Fibroblast of peridontal ligament (primary cell): ENCODE data around the gene TEX261.
"Not testable (repeated sequence)": the region's sequence is repeated elsewhere in the genome, so short reads cannot be mapped to it uniquely, and the experiment has no call there.

Experiments
- DNase-seq: peaks from one replicate; pipeline ENCODE4 v3.0.0-alpha.2; 2010; ENCODE audit errors: extremely low read depth

Gene TEX261

DNA sequence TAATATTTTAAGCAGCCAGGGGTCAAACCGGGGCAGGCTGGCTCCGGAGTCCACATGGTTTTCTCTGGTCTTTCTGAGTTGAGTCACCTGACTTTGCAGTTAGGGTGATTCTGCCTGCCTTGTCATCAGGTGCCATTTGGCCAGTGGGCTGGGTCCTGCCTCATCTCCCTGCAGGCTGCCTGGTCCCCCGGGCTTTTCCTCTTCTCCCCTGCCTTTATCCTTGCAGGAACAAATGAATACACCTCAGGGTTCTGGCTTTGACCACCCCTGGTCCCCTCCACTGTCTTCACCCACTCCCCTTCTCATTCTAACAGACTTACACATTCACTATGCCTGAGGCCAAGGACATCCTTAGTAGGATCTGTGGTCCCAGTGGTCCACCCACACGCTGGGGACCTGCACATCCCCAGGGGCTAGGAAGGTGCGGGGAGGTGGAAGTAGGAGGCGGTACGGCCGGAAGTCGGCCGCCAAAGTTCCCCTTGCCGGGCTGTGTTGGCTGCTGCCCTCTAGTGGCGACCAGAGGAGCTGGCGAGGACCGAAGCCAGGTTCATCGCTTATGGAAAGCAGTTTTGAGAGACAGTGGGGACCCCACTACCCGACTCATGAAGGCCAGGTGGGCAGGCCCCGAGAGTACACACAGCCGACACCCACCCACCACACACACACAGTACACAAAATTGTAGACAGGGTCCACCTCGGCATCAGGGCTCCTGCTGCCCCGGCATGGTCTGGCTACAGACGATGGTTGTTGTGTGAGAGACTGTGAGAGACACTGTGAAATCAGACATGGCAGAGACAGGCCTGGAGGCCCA is 6.3 kb upstream of the TEX261 start:
- DNase-seq: peak; percentile 63

DNA sequence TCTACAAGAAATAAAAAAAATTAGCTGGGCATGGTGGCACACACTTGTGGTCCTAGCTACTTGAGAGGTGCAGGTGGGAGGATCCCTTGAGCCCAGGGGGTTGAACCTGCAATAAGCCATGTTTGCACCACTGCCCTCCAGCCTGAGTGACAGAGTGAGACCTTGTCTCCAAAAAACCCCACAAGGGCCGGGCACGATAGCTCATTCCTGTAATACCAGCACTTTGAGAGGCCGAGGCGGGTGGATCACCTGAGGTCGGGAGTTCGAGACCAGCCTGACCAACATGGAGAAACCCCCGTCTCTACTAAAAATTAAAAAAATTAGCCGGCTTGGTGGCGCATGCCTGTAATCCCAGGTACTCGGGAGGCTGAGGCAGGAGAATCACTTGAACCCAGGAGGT is 5.3 kb upstream of the TEX261 start:
- DNase-seq: not testable (repeated sequence)

DNA sequence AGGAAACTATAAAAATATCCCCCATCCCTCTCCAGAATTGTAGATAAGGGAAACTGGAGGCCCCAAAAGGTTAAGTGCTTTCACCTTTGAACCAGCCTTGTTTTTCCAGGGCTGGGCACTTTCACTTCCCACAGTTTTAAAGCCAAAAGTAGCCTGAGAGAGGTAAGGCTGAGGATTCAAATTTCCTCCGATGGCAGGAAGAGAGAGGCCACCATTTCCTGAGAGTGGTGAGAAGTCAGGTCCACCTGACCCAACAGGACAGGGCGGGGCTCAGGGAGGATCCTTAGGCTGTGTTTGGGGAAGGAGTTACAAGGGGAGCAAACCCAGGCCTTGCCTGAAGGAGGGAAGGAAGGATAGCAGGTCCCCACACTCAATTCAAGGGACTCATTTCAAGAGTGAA is 4.7 kb upstream of the TEX261 start:
- no peak for DNase-seq

DNA sequence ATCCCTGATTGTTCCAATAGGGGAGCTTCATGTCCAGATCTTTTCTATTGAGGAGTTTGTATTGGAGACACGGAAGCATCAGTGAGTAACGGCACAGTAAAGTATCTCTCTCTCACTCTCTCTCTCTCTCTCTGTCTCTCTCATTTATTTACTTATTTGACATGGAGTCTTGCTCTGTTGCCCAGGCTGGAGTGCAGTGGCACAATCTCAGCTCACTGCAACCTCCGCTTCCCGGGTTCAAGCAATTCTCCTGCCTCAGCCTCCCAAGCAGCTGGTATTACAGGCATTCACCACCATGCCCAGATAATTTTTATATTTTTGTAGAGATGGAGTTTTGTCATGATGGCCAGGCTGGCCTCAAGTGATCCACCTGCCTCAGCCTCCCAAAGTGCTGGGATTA is 4.2 kb upstream of the TEX261 start:
- DNase-seq: not testable (repeated sequence)

DNA sequence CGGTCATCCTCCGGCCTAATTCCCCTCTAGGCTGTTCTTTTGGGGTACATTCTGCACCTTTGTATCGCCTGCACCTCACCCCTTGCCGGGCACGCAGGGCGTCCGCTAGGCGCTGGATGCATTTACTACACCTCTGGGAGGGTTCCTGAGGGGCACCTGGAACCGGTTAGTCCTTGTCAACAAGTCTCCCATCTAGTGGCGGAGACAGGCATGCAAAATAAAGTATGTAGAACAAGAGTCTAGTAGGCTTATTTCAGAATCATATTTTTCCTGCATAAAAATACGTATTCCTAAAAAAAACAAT is 705 bp upstream of the TEX261 start:
- DNase-seq: peak; percentile 37

DNA sequence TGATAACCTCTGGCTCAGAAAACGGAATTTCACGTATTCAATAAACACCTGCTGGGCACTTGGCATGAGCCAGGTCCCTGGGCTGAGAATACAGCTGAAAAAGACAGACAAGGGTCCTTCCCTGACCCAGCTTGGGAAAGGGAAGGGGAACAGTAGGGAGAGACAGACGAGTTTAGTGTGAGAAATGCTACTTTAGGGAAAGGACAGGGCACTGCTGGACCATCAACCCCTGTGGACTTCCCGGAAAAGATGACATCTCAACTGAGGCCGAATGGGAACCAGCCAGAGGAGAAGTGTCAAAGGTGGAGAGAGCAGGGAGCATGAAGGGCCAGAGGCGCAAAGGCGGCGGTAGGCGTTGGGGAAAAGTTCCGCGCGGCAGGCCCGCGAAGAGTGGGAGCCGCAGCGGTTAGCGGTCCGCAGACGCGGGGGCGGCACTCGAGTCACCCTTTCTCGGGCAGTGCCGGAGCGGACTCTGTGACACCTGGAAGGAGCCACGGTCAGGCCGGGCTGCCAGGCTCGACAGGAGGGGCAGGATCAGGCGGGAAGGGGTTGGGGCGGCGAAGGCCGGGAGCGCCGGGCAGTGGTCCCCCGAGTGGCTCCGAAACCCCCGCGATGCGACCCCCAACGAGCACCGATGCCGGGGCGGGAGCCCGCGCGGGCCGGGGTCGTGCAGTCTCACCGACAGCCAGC is 519 bp downstream of the TEX261 start:
- no peak for DNase-seq

DNA sequence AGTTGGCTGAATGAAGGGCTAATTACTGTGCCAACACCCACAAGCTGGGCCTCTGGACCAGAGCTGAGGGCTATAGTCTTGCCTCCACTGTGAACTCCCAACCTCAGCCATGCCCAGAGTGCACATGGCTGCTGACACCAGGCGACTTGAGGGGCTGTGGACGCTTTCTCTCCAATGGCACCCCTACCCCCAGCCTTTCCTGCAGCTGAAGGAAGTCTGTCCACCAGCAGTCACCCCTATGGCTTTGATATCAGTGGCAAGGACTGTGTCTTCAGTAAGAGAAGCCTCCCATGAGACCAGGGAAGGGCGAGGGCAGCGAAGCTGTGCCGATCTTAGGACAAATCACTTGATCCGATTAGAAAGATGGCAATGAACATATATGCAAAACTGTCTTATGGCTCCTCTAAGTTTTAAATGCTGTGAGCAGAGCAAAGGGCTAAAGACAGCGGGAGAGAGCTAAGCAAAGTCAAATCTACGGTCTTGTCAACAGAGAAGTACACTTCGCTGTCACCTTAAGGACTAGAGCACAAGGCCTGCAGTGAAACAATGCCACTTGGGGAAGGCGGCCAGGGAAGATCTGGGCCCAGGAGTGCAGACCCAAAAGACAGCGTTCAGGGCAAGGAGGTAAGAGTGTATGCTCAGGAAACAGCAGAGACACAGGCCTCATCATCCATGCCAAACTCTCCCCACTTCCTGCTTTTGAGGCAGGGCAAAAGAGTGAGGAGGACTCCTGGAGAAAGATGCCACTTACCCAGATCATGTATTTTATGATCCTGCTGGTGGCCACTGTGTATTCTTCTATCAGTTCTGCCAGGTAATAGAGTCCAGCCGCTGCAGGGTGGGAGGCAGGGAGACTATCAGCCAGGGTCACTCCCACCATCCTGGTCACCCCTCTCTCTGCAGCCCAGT is 1.5 kb downstream of the TEX261 start:
- no peak for DNase-seq

DNA sequence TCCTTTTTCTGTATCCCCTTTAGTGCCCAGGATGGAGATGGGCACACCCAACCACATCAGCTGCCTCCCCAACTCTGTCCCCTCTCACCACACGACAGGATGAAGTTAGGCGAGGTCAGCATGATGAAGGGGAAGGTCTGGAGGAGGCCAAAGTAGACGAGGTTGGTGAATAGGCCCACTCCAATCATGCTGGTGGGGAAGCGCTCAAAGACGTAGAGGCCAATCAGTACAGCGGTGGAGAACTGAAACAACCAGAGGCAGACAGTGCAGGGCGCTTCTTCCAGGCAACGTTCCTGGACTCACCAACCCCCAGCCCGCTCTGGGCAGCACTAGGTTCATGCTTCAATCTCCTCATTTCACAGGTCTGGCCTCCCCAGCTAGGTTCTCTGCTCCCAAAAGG is 2.9 kb downstream of the TEX261 start:
- DNase-seq: no peak

DNA sequence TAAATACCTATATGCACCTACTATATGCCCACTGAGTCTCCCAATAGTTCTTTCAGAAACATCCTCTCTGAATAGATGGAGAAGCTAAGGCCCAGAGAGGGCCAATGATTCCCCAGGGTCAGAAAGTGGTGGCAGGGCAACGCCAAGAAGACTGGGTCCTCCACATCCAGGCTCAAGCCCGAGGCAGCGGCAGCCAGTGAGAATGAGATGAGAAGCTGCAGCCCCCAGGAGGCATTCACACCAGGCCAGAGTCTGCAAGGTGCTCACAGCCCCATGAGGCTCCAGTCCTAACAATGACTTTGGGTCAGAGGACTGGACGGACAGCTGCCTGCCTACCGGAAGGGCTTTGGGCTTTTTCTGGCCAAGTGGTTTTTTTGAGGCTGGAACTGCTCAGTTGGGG is 3.5 kb downstream of the TEX261 start:
- no peak for DNase-seq

DNA sequence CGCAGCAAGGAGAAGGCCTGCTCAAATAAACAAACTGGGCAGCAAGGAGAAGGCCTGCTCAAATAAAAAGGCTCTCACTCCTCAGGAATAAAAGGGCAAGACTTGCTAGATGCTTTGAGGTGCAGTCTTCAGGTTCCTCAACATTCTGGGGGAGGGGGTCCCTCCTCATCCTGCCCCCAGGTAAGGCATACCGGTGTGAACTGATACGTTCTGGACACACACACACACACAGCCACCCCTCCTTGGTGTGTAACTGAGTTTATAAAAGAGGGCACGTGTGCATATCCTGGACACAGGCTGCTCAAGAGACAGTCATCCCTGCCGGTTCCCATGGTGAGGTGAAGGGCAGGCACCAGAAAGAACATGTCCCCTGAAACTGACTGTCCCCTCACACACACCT is 4.5 kb downstream of the TEX261 start:
- no peak for DNase-seq

DNA sequence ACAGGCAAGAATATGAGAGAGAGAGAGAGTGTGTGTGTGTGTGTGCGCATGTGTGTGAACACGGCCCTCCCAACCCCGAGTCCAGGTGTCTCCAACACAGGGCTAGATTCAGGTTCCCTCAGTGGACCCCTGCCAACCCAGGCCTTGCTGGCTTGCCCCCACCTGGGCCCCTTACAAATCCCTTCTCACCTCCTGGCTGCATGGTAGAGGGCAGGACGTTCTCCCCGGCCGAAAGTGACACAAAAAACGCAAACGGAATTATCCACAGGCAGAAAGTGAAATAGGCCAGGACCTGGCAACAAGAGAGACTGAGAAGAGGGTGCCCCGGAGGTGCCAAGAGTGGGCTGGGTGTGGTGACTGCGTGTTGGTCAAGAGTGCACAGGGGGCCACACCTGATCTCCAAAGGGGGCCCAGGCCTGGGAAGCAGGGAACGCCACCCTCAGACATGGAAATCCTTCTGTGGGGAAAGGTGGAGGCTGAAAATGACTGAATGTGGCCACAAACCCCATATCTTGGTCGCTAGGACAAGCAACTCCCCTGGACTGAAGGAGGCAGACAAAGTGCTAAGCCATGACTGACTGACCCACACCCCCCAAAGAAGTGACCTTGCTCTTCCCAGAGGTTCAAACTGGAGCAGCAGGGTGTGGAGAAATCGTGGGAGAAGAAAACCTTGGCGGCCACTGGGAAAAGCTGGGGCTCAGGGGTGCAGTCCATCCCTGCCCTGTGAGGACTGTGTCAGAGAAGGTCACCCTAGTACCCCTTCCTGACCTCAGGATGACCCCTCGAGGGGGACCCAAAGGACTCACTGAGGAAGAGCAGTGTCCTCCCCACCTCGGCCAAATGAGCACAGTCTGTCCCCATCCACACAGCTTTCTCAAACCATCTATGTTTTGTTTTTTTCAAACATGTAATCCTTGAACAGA is 5.7 kb downstream of the TEX261 start:
- no peak for DNase-seq

DNA sequence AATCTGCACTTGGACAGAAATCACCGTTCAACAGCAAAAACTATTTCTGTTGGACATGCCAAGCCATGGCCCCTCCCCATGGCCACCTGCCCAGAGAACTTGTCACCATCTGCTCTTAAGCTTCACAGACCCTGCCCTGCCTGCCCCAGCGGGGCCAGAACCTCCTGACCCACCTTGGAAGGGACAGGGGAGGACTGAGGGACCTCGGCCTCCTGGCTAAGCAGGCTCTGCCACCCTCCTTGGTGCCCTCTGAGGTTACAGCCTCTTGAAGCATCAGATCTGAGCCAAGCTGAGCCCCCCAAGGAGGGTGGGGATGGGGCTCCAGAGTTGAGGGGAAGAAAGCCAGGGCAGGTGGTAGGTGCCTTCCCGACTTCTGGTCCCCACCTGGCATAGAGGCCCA is 6.5 kb downstream of the TEX261 start:
- no peak for DNase-seq

DNA sequence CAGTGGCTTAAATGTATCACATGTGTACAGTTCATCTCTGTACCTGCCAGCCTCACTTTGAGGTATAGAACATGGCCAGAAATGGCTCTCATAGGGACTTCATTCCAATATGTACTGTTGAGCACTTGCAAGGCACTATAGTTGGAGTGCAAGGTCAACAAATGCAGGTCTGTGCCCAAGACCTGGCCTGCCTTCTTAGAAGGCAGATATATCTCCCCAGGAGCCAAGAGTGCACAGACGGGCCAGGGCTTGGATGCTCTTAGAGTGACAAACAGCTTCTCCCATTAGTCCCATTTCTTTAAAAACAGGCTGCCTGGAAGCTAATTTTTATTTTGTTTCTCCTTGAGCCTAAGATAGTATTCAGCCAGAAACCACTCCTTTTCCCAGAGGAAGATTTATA is 7.3 kb downstream of the TEX261 start:
- no peak for DNase-seq

DNA sequence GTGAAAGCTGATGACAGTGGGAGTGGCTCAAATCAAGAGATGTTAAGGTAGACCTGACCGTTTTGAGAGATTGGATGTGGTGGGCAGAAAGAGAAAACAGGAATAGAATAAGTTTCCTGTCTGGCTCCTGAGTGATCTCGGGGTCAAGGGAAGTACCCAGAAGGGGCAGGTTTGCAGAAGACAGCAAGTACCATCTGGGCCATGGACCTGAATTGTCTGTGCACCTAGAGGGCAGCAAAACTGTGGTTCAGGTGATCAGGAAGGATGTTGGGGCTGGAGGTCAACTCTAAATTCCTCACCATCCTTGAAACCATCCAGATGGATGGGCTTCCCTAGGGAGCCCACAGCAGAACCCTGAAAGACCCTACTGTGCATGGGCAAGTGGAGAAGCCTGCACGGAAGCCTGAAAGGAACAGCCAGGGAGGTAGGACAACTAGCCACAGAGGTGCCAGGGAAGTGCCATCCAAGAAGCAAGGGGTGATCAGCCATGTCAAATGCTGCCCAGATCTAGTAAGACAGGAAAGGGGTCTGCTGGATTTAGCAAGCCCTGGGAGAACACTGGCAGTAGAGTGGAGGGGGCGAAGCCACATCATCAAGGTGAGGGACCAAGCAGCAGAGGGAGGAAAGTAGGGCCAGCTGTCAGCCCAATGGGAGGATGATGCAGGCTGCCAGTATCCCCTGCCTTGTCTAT is 8.0 kb downstream of the TEX261 start:
- no peak for DNase-seq

DNA sequence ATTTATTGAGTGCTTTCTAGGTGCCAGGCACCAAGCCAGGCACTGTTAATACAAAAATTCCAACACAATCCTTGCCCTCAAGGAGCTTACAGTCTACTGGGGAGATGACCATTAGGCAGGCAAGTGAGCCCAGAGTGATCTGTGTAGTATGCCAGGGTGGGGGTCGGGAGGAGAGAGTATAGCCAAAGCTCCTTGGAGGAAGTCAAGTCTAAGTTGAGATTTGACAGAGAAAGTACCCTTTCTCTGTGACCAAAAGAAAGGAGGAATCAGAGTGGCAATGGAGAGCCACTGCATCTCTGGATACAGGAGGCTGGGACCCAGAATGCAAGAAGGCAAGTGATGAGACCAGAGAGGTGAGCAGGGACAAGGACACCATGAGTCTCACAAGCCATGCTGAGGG is 8.7 kb downstream of the TEX261 start:
- no peak for DNase-seq

DNA sequence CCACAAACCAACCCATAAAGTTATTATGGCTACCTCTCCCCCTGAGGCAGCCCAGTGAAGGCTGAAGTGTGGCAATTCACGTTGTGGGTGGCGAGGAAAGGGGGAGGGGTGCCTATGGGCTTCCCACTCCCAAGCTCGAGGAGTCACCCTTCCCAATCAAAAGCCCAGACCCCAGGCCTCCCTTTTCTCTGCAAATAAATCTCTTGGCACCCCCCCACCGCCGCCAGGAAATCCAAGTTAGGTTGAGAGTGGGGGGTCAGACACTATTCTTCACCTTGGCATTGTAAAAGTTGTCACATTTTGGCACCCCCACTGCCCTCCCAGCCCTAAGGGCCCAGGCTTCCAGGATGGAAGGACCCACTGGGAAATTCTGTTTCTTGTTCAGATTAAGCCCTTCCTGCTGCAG is 9.4 kb downstream of the TEX261 start:
- no peak for DNase-seq

DNA sequence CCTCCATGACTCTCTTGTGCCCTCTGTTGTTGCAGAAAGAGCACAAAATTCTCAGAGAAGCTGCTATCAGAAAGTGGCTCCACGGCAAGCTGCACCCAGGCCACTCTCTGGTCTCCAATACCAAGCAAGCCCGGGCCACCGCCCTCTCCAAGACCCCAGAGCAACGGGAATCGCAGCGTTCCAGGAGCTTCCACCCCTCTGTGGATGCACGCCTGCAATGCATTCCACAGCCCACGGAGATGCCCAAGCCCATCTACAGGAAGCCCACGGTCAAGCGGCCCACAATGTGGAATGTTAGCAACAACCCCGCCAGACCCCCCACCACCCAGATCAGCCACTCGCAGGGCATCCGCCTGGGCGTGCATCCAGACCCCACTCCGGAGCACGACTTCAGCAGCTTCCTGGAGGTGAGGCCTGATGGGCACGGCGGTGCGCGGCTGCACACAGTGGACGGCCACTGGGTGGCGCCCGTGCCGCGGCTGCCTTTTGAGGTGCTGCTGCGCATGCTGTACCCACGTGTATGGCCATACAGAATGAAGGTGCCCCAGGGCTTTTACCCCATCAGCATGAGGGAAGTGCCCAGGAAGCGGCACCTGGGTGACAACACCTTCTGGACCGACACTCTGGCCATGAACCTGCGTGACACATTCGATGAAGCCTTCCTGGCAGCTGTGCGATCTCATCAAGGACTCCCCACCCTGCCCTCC is 9.9 kb downstream of the TEX261 start:
- DNase-seq: peak; percentile 16

DNA sequence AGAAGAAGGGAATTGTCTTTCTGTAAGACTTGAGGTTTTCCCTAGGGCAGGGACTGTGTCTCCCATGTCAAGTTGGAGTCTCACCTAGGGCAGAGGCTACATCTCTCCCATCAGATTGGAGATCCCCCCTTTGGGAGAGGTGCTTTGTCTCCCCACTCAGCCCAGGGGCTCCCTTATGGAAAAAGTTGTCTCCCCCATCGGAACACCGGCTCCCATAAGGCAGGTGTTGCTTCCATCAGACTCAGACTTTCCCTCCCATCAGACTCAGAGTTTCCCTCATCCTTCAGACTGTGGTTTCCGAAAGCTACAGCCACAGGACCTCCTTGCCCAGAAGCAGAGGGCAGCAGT is 10.5 kb downstream of the TEX261 start:
- no peak for DNase-seq

DNA sequence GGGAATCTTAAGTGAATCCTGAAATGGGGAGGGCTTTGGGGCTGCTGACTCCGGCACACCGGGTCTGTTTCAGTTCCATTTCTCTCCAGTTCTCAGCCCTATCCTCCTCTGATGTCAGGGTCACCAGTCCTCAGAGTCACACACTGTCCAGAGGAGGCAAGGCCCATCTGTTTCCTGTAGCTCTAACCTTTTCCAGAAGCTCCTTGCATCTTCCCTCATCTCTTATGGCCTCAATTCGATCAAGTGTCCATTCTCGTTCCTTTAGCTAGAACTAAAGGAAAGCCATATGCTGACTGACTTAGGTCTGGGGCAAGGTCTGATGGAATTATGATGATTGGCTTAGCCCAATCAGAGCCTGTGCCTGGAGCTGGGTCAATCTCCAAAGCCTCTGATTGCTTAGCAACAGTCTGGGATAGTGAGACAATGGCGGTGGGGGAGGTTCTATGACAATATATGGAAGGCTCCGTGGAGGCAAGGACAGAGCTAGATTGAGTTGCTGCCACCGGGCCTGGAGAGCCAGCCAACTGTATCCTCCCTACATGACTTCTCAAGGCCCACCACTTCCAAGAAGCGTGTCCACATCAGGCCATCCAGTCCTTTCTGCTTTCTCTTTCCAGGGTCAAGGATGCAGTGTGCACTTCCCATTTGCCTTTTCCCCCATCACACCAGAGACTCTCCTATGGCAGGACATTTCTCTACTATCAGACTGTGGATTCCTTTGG is 11.0 kb downstream of the TEX261 start:
- DNase-seq: no peak

DNA sequence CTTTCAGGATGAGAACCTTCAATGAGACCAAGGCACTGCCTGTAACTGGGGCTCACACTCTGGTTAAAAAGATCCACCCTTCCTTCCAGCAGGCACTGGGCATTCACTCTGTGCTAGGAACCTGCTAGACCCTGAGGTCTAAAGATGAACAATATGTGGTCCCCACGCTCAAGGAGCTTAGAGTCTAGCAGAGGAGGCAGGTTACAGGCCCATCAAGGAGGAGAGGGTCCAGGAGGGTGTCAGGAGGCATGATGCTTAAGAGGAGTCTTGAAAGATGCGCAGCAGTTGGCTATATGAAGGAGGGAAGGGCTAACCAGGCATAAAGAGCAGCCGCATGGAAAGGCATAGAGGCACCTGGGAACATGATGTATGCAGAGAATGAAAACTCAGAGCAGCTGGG is 11.7 kb downstream of the TEX261 start:
- no peak for DNase-seq
